Measurements from ENCODE around the gene TAS2R30. TPM values are rescaled to one million over a fixed set of nuclear protein-coding genes. Genes with fewer than 3 reads are reported as not detected.

TAS2R30 gene
- total and polyA plus RNA-seq, 9 of the 15 experiments (the other 6 are each of a cell fraction or from before 2014, with no cell fraction given) = 0.11 to 4.0 (median 0.99) TPM; not detected in 3

GRCh38 chr12:11089246-11089645 is 45.2 kb downstream of the TAS2R30 start:
- intact Hi-C loops (cut with micrococcal nuclease) (no loop called here), in situ Hi-C loops (cut with MboI) (no loop called here)
- no TSS peak for BruUV-seq (replicated peaks)
- Histone ChIP-seq H2AFZ (ENCODE audit: low read depth, low read length) (no peak overlapping the region), H3K79me2 (ENCODE audit: control insufficient read depth, insufficient read depth, low read length) (no peaks in the 10 kb centered on the region), H4K20me1 (replicated peaks; ENCODE audit: control insufficient read depth, insufficient read depth, low read length) (no peaks in the 10 kb centered on the region), H3K4me1 (replicated peaks in 1 of 2; ENCODE audit: control insufficient read depth in 2 of 2, insufficient read depth in 2 of 2, low read length in 2 of 2) (no peaks in the 10 kb centered on the region), H3K4me2 (ENCODE audit: insufficient read depth, low read length) (no peak overlapping the region), H3K9me3 (replicated peaks; ENCODE audit: control insufficient read depth, insufficient read depth, low read depth, low read length) (no peaks in the 10 kb centered on the region), H3K27me3 (ENCODE audit: control insufficient read depth in 2 of 2, insufficient read depth in 2 of 2, low read length in 2 of 2) (no peaks in the 10 kb centered on the region), H3K9me1 (ENCODE audit: control insufficient read depth, insufficient read depth, low read length) (no peaks in the 10 kb centered on the region), H3K36me3 (ENCODE audit: control insufficient read depth, insufficient read depth, low read length) (no peaks in the 10 kb centered on the region), H3K4me3 (no peak overlapping the region), H3K27ac (ENCODE audit: extremely low read depth, low read depth, low read length) (no peak overlapping the region), H3K9ac (ENCODE audit: insufficient read depth in 1 of 2, low read depth in 2 of 2, low read length in 2 of 2) (no peak overlapping the region)
- ATAC-seq = no peak
- TF ChIP-seq ASH1L (IDR thresholded peaks at IDR 0.05; ENCODE audit: borderline replicate concordance, low read depth, partially characterized antibody) = no peak
- no peak for TF ChIP-seq ZSCAN32 (CRISPR knock-in tag; IDR thresholded peaks at IDR 0.05)
- TF ChIP-seq ZSCAN29 (IDR thresholded peaks at IDR 0.05) = no peak
- no peak for TF ChIP-seq NFRKB (IDR thresholded peaks at IDR 0.05; ENCODE audit: low read depth)
- TF ChIP-seq, protein P1, sequence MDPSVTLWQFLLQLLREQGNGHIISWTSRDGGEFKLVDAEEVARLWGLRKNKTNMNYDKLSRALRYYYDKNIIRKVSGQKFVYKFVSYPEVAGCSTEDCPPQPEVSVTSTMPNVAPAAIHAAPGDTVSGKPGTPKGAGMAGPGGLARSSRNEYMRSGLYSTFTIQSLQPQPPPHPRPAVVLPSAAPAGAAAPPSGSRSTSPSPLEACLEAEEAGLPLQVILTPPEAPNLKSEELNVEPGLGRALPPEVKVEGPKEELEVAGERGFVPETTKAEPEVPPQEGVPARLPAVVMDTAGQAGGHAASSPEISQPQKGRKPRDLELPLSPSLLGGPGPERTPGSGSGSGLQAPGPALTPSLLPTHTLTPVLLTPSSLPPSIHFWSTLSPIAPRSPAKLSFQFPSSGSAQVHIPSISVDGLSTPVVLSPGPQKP (CRISPR knock-in tag; IDR thresholded peaks at IDR 0.05) = no peak
- no peak for TF ChIP-seq RERE (CRISPR knock-in tag; IDR thresholded peaks at IDR 0.05; ENCODE audit: borderline replicate concordance)
- no peak for TF ChIP-seq ZNF347 (CRISPR knock-in tag; IDR thresholded peaks at IDR 0.05; ENCODE audit: low read depth)
- TF ChIP-seq ZNF184 (CRISPR knock-in tag; IDR thresholded peaks at IDR 0.05) = no peak
- TF ChIP-seq NFIX (CRISPR knock-in tag; IDR thresholded peaks at IDR 0.05; ENCODE audit: low read depth) = no peak
- DNase-seq (ENCODE audit: extremely low read depth in 1 of 4, low spot score in 3 of 4) = no peak
- CTCF ChIA-PET (ENCODE audit: low intra/inter-chr PET ratio) = no interaction called here
- POLR2A ChIA-PET = no interaction called here
- FAIRE-seq = no peak
- no CpG with 5 or more reads among the region's 5 CpGs for WGBS (ENCODE audit: insufficient coverage, low coverage, missing lambda C conversion rate)
